ENCODE measurements around the gene CHD9.

Gene CHD9

GRCh38 chr16:53111078-53111791 is 56.4 kb downstream of the CHD9 start:
- Histone ChIP-seq H3K36me3 (ENCODE audit: insufficient read depth, insufficient read length, low read length) (no peaks in the 10 kb centered on the region), H3K4me3 (ENCODE audit: insufficient read length, low read depth) (no peak overlapping the region), H3K9me3 (ENCODE audit: insufficient read depth, low read length) (no peaks in the 10 kb centered on the region), H3K4me1 (ENCODE audit: insufficient read depth, insufficient read length) (no peaks in the 10 kb centered on the region), H3K27me3 (ENCODE audit: insufficient read depth, insufficient read length) (no peaks in the 10 kb centered on the region), H3K9ac (ENCODE audit: insufficient read length, low read depth) (no peak overlapping the region)
- DNase-seq (ENCODE audit: low read depth, low spot score) = no peak
- TF ChIP-seq SUZ12 (IDR thresholded peaks at IDR 0.05; ENCODE audit: extremely low read depth, insufficient read depth, insufficient read length) (no peak), ZNF274 (IDR thresholded peaks at IDR 0.05; ENCODE audit: low read depth, low read length) (no peak), YY1 (IDR thresholded peaks at IDR 0.05; ENCODE audit: insufficient read depth, insufficient read length) (no peak)

GRCh38 chr16:53112015-53112414 is 57.2 kb downstream of the CHD9 start:
- no peaks in the 10 kb centered on the region for H3K27me3 ChIP-seq (ENCODE audit: insufficient read depth, insufficient read length)
- no peaks in the 10 kb centered on the region for H3K9me3 ChIP-seq (ENCODE audit: insufficient read depth, low read length)
- H3K4me1 ChIP-seq (ENCODE audit: insufficient read depth, insufficient read length) = no peaks in the 10 kb centered on the region
- no peak overlapping the region for H3K9ac ChIP-seq (ENCODE audit: insufficient read length, low read depth)
- no peaks in the 10 kb centered on the region for H3K36me3 ChIP-seq (ENCODE audit: insufficient read depth, insufficient read length, low read length)
- TF ChIP-seq YY1 (IDR thresholded peaks at IDR 0.05; ENCODE audit: insufficient read depth, insufficient read length) (no peak), ZNF274 (IDR thresholded peaks at IDR 0.05; ENCODE audit: low read depth, low read length) (no peak), SUZ12 (IDR thresholded peaks at IDR 0.05; ENCODE audit: extremely low read depth, insufficient read depth, insufficient read length) (no peak)
- no peak for DNase-seq (ENCODE audit: low read depth, low spot score)
- no peak overlapping the region for H3K4me3 ChIP-seq (ENCODE audit: insufficient read length, low read depth)

GRCh38 chr16:53115047-53115446 is 60.3 kb downstream of the CHD9 start:
- Histone ChIP-seq H3K27me3 (ENCODE audit: insufficient read depth, insufficient read length) (no peaks in the 10 kb centered on the region), H3K36me3 (ENCODE audit: insufficient read depth, insufficient read length, low read length) (no peaks in the 10 kb centered on the region), H3K4me3 (ENCODE audit: insufficient read length, low read depth) (no peak overlapping the region), H3K4me1 (ENCODE audit: insufficient read depth, insufficient read length) (no peaks in the 10 kb centered on the region), H3K9me3 (ENCODE audit: insufficient read depth, low read length) (no peaks in the 10 kb centered on the region), H3K9ac (ENCODE audit: insufficient read length, low read depth) (no peak overlapping the region)
- TF ChIP-seq SUZ12 (IDR thresholded peaks at IDR 0.05; ENCODE audit: extremely low read depth, insufficient read depth, insufficient read length) (no peak), YY1 (IDR thresholded peaks at IDR 0.05; ENCODE audit: insufficient read depth, insufficient read length) (no peak), ZNF274 (IDR thresholded peaks at IDR 0.05; ENCODE audit: low read depth, low read length) (no peak)
- no peak for DNase-seq (ENCODE audit: low read depth, low spot score)

- H3K9me3 ChIP-seq (ENCODE audit: insufficient read depth, low read length) = no peaks in the 10 kb centered on the region
- TF ChIP-seq ZNF274 (IDR thresholded peaks at IDR 0.05; ENCODE audit: low read depth, low read length) (no peak), SUZ12 (IDR thresholded peaks at IDR 0.05; ENCODE audit: extremely low read depth, insufficient read depth, insufficient read length) (no peak), YY1 (IDR thresholded peaks at IDR 0.05; ENCODE audit: insufficient read depth, insufficient read length) (no peak)
- H3K4me1 ChIP-seq (ENCODE audit: insufficient read depth, insufficient read length) = no peaks in the 10 kb centered on the region
- no peak for DNase-seq (ENCODE audit: low read depth, low spot score)
- H3K4me3 ChIP-seq (ENCODE audit: insufficient read length, low read depth) = no peak overlapping the region
- no peaks in the 10 kb centered on the region for H3K27me3 ChIP-seq (ENCODE audit: insufficient read depth, insufficient read length)
- H3K9ac ChIP-seq (ENCODE audit: insufficient read length, low read depth) = no peak overlapping the region
- no peaks in the 10 kb centered on the region for H3K36me3 ChIP-seq (ENCODE audit: insufficient read depth, insufficient read length, low read length)
Measured at GRCh38 chr16:53115773-53116172, 61.0 kb downstream of the CHD9 start.

- Histone ChIP-seq H3K9ac (ENCODE audit: insufficient read length, low read depth) (no peak overlapping the region), H3K36me3 (ENCODE audit: insufficient read depth, insufficient read length, low read length) (no peaks in the 10 kb centered on the region), H3K9me3 (ENCODE audit: insufficient read depth, low read length) (0 out of 2 replicates have a peak, but pooled peaks cover 6% of the 10 kb centered on the region), H3K27me3 (ENCODE audit: insufficient read depth, insufficient read length) (no peaks in the 10 kb centered on the region), H3K4me3 (ENCODE audit: insufficient read length, low read depth) (no peak overlapping the region), H3K4me1 (ENCODE audit: insufficient read depth, insufficient read length) (no peaks in the 10 kb centered on the region)
- no peak for DNase-seq (ENCODE audit: low read depth, low spot score)
- TF ChIP-seq ZNF274 (IDR thresholded peaks at IDR 0.05; ENCODE audit: low read depth, low read length) (no peak), SUZ12 (IDR thresholded peaks at IDR 0.05; ENCODE audit: extremely low read depth, insufficient read depth, insufficient read length) (no peak), YY1 (IDR thresholded peaks at IDR 0.05; ENCODE audit: insufficient read depth, insufficient read length) (no peak)
Measured at GRCh38 chr16:53121043-53121620, 66.3 kb downstream of the CHD9 start.

- no peak for TF ChIP-seq YY1 (IDR thresholded peaks at IDR 0.05; ENCODE audit: insufficient read depth, insufficient read length)
- no peak for TF ChIP-seq SUZ12 (IDR thresholded peaks at IDR 0.05; ENCODE audit: extremely low read depth, insufficient read depth, insufficient read length)
- no peak for TF ChIP-seq ZNF274 (IDR thresholded peaks at IDR 0.05; ENCODE audit: low read depth, low read length)
- no peaks in the 10 kb centered on the region for H3K36me3 ChIP-seq (ENCODE audit: insufficient read depth, insufficient read length, low read length)
Measured at GRCh38 chr16:53121661-53122060, 66.9 kb downstream of the CHD9 start.

GRCh38 chr16:53123747-53124146 is 69.0 kb downstream of the CHD9 start:
- TF ChIP-seq SUZ12 (IDR thresholded peaks at IDR 0.05; ENCODE audit: extremely low read depth, insufficient read depth, insufficient read length) (no peak), YY1 (IDR thresholded peaks at IDR 0.05; ENCODE audit: insufficient read depth, insufficient read length) (no peak), ZNF274 (IDR thresholded peaks at IDR 0.05; ENCODE audit: low read depth, low read length) (no peak)
- no peaks in the 10 kb centered on the region for H3K27me3 ChIP-seq (ENCODE audit: insufficient read depth, insufficient read length)

More at GRCh38 chr16:53121661-53122060, 66.9 kb downstream of the CHD9 start:
- Histone ChIP-seq H3K27me3 (ENCODE audit: insufficient read depth, insufficient read length) (no peaks in the 10 kb centered on the region), H3K4me1 (ENCODE audit: insufficient read depth, insufficient read length) (no peaks in the 10 kb centered on the region), H3K4me3 (ENCODE audit: insufficient read length, low read depth) (no peak overlapping the region), H3K9ac (ENCODE audit: insufficient read length, low read depth) (no peak overlapping the region), H3K9me3 (ENCODE audit: insufficient read depth, low read length) (0 out of 2 replicates have a peak, but pooled peaks cover 6% of the 10 kb centered on the region)
- no peak for DNase-seq (ENCODE audit: low read depth, low spot score)

More at GRCh38 chr16:53123747-53124146, 69.0 kb downstream of the CHD9 start:
- Histone ChIP-seq H3K9ac (ENCODE audit: insufficient read length, low read depth) (no peak overlapping the region), H3K4me3 (ENCODE audit: insufficient read length, low read depth) (no peak overlapping the region), H3K9me3 (ENCODE audit: insufficient read depth, low read length) (0 out of 2 replicates have a peak, but pooled peaks cover 6% of the 10 kb centered on the region), H3K36me3 (ENCODE audit: insufficient read depth, insufficient read length, low read length) (no peaks in the 10 kb centered on the region), H3K4me1 (ENCODE audit: insufficient read depth, insufficient read length) (no peaks in the 10 kb centered on the region)
- no peak for DNase-seq (ENCODE audit: low read depth, low spot score)

Data from NT2/D1 (cell line).